ENCODE results near the gene AHNAK2.
A peak's percentile ranks its signal among the peaks of the same experiment; 100 is the strongest.
"Not testable (repeated sequence)": the region's sequence is repeated elsewhere in the genome, so short reads cannot be mapped to it uniquely, and the experiment has no call there.

AHNAK2 gene

DNA sequence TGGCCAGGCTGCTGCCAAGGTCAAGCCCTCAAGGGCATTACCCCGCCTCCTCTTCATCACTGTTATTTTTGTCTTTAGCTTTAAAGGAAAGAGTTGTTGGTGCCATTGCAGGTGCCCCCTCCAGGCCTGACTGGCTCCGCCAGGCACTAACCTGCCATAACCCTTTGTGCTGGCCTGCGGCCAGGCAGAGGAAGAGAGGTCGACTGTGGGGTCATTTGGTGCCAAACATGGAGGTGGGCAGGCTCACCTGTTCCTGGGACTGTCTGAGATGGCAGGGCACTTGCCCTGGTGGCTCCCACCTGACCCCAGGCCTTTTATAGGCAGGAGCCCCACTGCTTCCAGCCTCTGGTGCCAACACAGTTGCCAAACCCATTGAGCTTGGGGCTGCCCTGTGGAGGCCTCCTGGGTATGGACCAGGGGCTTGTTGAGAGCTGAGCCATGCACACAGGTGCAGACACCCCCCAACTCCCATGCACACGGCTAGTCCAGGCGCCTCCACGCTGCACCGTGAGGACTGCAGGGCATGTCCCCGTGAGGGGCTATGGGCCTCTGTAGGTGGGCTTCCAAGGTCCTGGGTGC is 82.9 kb downstream of the AHNAK2 start:
- DNase-seq = no peak

- peak; percentile 0 for DNase-seq
Measured at GRCh38 chr14:104894331-104895206, 83.6 kb downstream of the AHNAK2 start.

DNA sequence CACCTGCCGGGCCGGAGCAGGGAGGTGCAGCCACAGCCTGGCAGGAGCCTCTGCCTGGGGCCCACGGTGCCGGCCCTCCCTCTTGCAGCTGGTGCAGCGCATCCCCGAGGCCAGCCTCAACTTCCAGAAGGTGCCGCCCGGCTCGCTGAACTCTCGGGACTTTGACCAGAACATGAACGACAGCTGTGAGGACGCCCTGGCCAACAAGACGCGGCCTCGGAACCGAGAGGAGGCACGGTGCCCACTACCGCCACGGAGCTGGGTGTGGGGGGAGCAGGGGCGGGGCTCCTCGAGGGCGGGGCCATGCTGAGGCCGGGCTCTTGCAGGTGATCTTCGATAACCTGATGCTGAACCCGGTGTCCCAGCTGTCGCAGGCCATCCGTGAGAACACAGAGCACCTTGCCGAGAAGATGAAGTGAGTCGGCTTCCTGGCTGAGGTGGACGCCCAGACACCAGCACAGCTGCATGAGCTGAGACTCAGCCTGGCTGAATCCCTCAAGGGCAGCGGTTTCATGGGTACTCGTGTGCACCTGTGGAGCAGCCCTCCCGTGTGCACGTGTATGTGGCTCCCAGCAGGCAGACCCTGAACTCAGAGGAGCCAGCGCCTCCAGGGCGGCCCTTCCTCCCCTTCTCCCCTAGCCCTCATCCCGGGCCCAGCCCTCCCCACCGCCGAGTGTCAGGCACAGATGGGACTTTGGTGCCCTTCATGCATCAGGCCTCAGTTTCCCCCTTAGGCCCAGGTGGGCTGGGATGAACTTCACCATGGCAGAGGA is 84.6 kb downstream of the AHNAK2 start:
- DNase-seq = peak; percentile 0

GRCh38 chr14:104892531-104893434 is 85.4 kb downstream of the AHNAK2 start:
- peak; percentile 1 for DNase-seq

- peak; percentile 0 for DNase-seq
Measured at GRCh38 chr14:104891664-104892530, 86.3 kb downstream of the AHNAK2 start.

DNA sequence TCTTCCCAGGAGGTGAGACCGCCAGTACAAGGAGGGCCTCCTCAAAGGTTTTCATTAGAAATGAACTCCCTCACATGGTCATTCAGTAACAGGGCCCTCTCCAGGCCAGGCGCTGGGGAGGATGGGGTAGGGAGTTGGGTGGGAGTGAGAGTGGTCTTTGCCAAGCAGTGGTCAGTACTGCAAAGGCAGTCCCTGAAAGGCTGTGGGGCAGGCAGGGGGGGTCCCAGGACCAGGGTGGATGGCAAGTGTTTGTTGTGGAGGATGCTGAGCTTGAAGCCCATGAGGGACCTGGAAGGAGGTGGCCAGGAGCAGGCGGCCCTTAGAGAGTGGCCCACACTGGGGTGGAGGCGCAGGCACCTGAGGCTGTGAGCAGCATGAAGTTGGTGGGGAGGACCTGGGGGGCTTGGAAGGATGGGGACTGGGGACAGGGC is 87.0 kb downstream of the AHNAK2 start:
- peak; percentile 0 for DNase-seq

DNA sequence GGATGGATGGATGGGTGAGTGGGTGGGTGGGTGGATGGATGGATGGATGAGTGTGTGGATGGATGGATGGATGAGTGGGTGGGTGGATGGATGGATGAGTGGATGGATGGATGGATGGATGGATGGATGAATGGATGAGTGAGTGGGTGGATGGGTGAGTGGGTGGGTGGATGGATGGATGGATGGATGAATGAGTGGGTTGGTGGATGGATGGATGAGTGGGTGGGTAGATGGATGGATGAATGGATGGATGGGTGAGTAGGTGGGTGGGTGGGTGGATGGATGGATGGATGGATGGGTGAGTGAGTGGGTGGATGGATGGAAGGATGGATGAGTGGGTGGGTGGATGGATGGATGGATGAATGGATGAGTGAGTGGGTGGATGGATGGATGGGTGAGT is 87.9 kb downstream of the AHNAK2 start:
- DNase-seq = not testable (repeated sequence)

DNA sequence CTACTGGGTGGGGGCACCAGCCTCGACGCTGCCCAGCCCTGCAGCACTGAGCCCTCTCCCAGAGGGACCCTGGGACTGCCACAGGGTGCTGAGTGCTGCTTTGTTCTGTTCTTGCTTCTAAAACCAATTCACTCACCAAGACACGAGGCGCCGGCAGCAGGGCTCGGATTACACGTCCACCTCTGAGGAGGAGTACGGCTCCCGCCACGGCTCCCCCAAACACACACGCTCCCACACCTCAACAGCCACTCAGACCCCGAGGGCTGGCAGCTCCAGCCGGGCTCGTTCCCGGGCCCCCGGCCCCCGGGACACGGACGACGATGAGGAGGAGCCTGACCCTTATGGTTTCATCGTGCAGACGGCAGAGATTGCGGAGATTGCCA is 88.8 kb downstream of the AHNAK2 start:
- DNase-seq = peak; percentile 0

DNA sequence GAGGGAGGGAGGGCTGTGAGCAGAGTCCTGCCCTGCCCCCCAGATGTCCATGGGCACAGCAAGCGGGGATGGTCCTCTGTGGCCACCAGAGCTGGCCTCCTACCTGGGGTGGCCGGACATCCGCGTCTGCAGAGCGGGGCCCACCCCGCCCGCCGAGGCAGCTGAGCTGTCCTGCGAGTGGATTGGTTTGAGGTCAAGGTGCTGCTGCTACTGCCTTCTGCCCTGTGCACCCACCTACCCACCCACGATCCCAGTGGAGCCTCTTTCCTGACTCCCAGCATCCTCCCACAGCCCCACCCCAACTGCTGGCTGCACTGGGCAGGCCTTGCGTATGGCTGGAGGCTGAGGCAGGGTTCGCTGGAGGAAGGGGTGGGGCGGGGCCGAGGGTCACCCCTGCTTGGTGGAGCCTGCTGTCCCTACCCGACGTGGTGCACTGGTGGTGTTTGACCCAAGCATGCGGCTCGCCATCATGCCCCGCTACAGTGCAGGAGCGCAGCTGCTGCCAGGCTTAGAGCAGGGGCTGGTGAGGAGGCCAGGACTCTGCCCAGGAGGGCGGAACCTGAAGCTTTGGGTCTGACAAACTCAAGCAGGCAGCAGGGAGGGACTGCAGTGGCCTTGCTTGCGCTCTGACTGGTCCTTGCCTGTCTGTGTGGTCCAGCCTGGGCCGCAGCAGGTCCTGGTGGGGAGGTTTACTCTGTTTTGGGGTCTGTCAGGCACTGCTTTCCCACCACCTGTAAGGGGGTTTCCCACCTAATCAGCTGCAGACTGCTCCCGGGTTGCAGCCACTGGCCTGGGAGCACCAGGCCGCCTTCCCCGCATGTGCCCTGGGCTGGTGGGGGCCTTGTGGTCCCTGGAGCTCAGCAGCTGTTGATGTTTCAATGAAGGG is 89.4 kb downstream of the AHNAK2 start:
- peak; percentile 0 for DNase-seq

GRCh38 chr14:104887623-104888488 is 90.3 kb downstream of the AHNAK2 start:
- no peak for DNase-seq
